NCI-H128 (cell line): ENCODE measurements around the gene TDP2.
"Not testable (repeated sequence)": the region's sequence is repeated elsewhere in the genome, so short reads cannot be mapped to it uniquely, and the experiment has no call there.

Experiments
- DNase-seq: peaks from one replicate; lab custom pipeline; 2025; ENCODE audit not compliant: unreplicated experiment; lab: John Stamatoyannopoulos, UW

The TDP2 gene

DNA sequence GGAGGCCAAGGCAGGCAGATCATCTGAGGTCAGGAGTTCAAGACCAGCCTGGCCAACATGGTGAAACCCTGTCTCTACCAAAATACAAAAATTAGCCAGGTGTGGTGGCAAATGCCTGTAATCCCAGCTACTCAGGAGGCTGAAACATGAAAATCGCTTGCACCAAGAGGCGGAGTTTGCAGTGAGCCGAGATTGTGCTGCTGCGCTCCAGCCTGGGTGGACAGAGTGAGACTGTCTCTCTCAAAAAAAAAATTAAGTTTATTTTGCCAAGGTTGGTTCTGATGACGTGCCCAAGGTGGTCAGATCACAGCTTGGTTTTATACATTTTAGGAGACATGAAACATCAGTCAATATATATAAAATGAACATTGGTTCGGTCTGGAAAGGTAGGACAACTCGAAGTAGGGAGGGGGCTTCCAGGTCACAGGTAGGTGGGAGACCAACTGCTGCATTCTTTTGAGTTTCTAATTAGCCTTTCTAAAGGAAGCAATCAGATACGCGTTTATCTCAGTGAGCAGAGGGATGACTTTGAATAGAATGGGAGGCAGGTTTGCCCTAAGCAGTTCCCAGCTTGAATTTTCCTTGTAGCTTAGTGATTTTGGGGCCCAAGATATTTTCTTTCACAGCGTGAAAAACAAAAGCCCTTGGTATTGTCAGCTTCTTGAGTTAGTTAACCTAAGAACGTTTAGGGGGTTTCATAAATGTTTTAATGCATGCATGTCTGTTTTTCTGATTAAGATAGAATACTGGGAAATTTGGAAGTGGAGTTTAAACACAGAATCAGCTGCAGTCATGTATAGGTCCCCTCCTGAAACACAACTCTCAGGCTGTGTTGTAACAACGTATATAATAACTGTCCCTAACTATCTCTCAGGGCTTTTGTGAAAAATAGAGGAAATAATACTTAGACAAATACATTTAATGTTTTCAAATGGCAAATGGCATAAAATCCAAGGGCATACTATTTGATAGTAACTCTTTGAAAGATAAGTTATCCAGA is 16.9 kb upstream of the TDP2 start:
- DNase-seq, result no peak

DNA sequence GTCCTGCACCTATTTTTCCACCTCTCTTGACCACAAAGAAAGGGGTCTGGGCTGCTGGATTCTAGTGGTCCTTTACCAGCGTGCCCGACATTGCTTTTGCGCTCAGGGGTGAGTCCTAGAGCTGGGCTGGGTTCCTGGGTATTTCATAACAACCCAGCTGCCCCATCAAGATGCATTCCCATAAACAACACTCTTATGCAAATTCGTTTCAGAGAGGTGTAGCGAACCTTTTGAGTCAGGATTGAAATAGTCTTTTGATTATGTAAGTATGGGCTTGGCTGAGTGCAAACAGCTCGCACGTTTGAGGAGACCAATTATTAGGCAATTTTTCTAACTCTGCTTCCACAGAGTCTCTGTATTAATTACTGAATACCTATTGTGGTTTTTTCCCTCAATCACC is 13.9 kb upstream of the TDP2 start:
- no peak for DNase-seq

DNA sequence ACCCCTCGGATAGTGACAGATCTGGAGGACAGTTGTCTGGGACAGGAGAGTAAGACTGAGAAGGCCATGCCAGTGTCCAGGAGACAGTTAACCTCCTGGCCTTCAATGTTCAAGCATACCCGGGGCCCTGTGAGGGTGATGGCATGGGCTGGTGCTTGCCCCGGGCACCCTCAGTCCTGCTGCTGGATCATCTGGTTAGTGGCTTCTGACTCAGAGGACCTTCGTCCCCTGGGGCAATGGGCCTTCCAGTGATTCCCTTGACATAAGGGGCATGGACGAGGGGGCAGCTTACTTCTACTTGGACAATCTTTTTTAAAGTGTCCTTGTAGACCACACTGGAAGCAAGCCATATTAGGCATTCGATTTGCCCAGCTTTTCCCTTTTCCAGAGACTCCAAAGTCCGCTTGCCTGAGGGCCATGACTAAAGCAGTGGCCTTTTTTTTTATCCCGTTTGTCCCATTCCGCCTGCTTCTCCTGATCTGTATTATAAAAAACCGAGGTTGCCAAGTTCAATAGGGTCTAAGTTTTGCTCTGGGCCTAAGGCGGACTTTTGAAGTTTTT is 12.2 kb upstream of the TDP2 start:
- not testable (repeated sequence) for DNase-seq

DNA sequence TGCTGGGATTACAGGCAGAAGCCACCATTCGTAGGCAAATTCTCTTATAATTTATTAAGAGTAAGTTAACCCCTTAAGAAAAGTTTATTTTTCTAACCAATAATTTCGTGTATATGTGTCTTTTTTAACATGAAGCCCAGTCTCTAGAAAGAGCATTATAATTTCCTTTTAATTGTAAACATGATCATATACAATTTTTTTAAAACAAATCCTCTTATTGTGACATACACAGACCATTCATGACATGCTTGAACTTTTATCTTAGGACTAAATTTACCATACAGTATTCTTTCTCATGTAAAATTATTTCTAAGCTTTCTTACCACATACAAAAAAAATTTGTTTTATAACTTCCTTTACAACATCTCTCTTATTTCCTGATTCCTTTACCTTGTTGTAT is 6.9 kb upstream of the TDP2 start:
- DNase-seq, result no peak

DNA sequence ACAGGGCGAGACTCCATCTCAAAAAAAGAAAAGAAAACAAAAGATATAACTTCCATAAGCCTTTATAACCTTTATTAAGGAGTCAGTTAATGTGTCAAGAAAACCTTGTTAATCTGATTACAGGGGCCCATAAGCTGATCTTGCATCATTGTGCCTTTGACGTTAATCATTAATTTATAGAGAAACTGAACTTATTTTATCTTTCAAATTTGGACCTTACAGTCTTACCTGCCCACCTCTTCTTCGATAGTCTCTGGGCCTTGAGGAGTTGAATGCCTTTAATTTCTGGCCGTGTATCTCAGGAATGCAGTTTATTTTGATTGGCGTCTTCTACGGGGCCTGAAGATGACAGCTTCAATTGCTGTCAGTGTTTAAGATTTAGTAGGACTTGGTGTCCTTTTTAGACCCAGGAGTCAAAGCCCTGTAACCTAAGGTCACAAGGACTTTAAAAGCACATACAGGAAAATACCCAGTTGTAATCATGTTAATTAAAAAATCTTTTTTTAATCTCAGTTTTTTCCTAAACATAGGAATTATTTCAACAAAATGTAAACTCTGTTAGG is 6.0 kb upstream of the TDP2 start:
- DNase-seq, result no peak

DNA sequence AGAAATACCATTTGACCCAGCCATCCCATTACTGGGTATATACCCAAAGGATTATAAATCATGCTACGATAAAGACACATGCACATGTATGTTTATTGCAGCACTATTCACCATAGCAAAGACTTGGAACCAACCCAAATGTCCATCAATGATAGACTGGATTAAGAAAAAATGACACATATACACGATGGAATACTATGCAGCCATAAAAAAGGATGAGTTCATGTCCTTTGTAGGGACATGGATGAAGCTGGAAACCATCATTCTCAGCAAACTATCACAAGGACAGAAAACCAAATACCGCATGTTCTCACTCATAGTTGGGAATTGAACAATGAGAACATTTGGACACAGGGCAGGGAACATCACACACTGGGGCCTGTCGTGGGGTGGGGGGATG is 4.4 kb upstream of the TDP2 start:
- not testable (repeated sequence) for DNase-seq

DNA sequence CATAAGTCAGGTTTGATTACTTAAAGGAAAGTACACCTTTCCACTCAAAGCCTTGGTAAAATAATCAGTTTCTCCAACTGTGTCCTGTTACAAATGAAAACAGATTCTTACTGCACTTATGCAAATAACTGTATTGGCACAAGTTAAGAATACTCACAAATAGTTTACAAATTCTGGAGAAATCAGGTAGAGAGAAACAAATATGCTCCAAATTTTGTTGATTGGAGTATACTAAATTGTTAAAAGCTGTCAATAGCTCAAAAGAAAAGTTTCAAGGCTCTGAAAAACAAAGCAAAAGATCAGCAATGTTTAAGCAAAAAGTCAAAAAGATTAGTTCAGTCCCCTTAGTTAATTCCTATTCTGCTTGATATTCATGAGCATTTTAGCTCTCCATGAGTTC is 3.8 kb upstream of the TDP2 start:
- not testable (repeated sequence) for DNase-seq

DNA sequence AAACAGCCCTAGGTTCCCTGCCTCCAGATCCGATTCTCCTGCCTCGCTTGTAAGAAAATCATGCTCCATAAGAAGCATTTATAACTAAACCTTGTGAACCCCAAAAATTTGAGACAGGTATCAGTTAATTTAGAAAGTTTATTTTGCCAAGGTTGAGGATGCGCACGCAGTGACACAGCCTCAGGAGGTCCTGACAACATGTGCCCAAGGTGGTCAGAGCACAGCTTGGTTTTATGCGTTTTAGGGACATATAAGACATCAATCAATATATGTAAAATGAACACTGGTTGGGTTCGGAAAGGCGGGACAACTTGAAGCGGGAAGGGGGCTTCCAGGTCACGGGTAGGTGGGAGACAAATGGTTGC is 2.3 kb upstream of the TDP2 start:
- DNase-seq, result no peak

DNA sequence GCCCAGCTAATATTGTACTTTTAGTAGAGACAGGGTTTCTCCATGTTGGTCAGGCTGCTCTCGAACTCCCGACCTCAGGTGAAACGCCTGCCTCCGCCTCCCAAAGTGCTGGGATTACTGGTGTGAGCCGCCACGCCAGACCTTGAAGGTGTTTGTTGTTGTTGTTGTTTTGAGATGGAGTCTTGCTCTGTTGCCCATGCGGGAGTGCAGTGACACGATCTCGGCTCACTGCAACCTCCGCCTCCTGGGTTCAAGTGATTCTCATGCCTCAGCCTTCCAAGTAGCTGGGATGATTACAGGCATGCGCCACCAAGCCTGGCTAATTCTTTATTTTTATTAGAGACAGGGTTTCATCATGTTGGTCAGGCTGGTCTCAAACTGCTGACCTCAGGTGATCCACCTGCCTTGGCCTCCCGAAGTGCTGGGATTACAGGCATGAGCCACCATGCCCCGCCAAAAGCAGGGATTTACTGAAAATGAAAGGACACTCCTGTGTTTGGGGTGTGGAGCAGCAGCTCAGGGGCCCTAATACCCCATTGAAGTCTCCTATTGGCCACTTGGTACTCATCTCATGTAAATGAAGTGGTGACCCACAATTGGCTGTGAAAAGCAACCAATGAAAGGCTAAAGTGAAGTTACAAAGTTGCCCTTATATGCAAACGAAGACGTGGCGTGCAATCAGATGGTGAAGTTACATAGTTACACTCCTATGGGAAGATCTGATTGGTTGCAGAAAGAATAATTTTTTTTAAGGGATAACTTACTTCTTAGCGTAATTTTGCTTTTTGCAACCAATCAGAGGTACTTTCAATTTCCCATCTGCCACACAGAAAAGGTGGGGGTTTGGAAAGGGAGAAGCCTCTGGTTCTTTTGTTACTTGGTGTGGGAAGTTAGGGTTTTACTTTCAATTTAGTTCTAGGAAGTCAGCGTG is 1.6 kb upstream of the TDP2 start:
- not testable (repeated sequence) for DNase-seq

DNA sequence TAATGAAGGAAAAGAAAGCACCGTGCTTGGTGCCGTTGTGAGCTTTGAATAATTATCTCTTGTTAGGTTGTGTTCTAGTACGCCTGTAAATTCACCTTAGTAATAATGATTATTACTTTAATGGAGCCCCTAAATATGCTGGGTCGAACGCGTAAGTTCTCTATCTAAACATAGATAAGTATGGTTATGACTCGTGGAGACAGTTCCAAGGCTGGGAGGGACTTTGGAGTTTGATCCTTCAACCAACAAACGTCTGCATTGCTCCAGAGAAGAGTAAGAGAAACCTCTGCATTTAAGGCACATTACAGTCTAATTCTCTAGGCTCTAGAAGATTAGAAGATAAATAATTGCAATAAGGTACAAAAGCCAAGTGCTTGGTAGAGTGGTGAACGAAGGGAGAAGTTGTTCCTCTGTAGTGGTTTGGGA is 692 bp upstream of the TDP2 start:
- DNase-seq, result no peak

DNA sequence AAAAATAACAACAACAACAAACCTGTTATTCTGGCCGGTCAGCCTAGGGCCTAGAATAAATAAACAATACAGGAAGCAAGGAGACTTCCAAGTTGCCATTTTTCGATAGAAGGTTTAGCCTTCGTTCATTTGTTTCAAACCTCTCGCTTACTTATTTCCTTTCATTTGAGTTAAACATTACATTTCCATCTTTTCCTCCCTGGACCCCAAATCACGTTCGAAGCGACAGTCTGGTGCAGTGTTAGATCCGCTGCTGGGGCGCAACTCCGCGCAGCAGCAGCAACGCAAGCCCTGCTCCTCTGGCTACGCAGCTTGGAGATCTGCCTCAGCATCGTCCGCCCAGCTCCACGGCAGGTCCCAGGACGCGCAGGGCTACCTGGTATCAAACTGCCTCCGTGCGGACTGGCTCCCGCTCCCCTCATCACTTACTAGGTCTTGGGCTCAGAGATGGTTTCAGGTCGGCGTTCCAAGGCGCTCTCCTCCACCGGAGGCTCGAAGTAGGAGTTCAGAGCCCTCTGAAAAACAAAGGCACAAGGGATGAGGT is 530 bp downstream of the TDP2 start:
- no peak for DNase-seq

DNA sequence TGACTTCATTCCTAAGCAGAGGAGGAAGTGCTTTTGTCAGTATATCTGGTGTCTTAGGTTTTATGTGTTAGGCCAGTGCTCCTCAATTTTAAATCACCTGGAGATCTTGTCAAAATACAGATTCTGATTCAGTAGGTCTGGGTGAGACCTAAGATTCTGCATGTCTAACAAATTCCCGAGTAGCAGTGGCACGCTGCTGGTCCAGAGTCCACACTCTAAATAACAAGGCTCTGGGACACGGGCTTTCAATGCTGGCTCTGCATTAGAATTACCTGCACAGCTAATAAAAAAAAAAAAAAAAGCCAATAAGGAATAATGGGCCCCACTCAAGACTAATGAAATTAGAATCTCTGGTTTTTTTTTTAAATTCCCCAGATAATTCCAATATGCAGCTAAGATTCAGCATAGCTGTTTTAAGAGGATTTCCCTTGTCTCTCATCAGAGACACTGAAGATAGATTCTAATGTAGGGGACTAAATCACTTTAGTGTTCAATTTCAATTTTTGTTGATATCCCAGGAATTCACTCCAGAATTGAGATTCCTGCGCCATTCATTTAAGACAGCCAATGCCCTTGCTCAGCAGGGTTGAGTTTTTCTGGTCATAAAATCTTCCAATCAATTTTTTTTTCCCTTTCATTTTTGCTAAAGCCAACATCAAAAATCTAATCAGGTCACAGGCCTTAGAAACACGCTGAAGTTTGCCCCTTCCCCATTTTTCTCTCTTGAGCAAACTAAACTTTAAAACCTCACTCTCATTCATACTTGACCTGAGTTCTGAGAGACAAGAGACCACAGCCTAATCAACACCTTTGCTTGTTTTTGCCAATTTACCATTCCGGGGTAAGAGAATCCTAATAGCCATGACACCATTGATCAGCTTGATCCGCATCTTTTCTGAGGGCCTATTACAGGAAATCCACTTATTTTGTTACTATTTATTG is 2.4 kb downstream of the TDP2 start:
- no peak for DNase-seq

DNA sequence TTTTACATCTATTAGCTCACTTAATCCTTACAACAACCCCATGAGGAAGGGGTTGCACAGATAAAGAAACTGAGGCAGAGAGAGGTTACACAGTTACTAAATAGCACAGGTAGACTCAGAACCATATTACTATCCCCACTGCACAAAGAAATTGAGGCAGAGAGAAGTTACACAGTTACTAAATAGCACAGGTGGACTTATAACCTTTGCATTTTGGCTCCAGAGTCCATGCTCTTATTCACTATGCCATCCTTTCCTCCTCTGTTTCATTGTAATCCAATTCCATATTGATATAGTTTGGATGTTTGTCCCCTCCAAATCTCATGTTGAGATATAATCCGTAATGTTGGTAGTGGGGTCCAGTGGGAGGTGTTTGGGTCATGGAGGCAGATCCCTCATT is 3.5 kb downstream of the TDP2 start:
- DNase-seq, result no peak

DNA sequence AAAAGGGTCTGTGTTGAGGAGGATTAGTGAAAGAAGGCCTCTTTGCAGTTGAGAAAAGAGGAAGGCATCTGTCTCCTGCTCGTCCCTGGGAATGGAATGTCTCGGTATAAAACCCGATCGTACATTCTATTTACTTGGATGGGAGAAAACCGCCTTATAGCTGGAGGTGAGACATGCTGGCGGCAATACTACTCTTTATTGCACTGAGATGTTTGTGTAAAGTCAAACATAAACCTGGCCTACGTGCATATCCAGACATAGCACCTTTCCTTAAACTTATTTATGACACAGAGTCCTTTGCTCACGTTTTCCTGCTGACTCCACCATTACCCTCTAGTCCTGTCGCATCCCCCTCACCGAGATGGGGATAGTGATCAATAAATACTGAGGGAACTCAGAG is 4.5 kb downstream of the TDP2 start:
- DNase-seq, result no peak

DNA sequence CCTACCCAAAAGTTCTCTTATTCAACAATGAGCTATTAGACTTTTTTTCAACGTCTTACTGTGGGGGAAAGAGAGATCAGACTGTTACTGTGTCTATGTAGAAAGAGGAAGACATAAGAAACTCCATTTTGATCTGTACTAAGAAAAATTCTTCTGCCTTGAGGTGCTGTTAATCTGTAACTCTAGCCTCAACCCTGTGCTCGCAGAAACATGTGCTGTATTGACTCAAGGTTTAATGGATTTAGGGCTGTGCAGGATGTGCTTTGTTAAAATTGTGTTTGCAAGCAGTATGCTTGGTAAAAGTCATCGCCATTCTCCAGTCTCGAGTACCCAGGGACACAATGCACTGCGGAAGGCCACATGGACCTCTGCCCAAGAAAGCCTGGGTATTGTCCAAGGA is 4.9 kb downstream of the TDP2 start:
- DNase-seq, result not testable (repeated sequence)

DNA sequence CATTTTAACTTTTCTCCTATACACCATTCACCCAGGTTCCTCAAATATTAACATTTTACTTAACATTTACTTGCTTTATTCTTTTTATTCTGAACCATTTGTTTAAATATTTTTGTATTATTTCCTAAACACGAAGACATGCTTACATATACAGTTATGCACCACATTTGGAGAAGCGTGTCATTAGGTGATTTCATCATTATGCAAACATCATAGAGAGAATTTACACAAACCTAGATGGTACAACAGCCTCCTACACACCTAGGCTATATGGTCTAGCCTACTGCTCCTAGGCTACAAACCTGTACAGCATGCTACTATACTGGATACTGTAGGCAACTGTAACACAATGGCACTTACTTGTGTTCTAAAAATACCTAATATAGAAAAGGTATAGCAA is 6.6 kb downstream of the TDP2 start:
- DNase-seq, result no peak

DNA sequence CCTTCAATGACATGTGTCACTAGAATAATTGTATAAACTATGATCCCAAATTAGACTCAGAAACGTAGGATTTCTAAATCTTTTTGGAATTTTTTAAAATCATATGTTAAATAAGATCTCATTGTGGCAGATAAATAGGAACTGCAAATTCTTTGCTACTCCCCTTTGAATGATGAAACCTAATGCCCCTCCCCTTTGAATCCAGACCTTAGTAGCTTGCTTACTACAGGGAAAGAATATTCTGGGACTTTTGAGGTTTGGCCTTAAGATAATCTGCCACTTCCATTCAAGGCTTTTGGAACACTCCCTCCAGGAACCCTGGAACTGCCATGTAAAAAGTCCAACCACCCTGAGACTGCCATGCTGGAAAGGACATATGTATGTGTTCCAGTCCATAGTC is 7.1 kb downstream of the TDP2 start:
- DNase-seq, result no peak

DNA sequence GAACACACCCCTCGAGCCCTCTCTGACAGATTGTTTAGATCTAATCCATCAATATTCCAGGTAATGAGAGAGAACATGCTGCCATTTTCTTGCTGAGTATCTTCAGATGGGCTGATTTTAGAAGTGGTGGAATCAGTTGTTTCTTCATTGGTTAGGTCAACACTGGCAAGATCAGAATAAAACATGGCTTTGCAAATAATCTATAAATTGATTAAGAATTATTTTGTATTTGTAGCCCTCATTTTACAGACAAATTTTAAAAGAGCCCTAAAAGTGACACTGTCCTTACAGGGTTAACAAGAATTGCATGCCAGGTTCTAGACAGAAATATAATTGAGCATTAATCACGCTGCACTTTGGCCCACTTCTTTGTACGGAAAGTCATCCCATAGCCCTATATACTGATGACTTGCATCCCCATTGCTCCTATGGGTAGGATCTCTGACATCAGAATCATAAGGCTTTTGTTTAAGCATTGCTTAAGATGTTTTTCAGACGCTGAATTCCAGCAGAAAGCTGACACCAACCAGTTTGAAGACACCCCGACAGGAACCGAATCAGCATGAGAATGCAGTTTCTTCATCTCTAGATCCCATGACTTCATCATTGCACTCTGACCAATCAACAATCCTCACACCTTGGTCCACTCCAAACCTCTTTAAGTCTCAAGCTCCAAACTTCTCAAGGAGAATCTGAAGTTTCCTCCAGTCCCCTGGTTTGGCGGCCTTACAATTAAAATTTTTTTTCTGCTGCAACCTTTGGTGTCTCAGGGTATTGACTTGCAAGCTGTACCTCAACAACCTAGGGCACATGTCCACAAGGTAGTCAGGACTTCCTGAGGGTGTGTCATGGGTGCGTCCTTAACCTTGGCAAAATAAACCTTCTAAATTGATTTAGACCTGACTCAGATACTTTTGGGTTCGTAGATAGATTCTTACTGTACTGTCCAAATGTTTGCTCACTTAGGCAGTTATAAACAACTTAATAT is 7.8 kb downstream of the TDP2 start:
- no peak for DNase-seq

DNA sequence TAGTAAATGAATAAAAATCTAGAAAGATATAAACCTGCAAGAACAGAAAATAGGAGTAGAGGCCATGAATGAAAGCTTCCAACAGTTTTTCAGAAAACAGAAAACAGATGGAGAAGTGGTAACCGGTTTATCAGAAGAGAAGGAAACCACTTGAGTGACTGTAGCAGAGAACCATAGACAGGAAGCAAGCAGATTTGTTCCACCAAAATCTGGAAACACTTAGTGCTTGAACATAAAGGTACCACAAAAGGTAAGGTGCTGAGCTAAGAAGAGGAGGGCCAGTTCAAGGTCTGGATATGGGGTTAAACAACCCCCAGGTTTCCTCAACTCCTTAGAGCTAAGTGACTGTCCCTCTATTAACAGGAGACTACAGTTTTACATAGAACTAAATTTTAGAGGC is 11.5 kb downstream of the TDP2 start:
- no peak for DNase-seq
